ENCODE data around the gene C1QTNF1. TPM values are rescaled to one million over a fixed set of nuclear protein-coding genes. Genes with fewer than 3 reads are reported as not detected.

Gene C1QTNF1
- total RNA-seq, 6 experiments from 2014 or later, result 8.0 to 15.0 (median 8.6) TPM

DNA sequence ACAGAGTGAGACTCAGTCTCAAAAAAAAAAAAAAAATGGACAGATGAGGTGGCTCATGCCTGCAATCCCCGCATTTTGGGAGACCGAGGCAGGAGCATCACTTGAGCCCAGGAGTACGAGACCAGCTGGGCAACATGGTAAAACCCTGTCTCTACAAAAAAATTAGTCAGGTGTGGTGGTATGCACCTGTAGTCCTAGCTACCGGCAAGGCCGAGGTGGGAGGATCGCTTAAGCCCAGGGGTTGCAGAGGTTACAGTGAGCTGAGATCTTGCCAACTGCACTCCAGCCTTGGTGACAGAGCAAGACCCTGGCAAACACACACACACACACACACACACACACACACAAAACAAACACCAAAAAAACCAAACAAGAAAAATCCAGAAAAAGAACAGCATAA, 43.0 kb downstream of the C1QTNF1 start:
- DNase-seq, result no peak
- Mint-ChIP-seq H3K4me3 (no peak overlapping the region), H3K9me3 (no peaks in the 10 kb centered on the region), H3K27ac (no peak overlapping the region), H3K27me3 (ENCODE audit: insufficient read depth) (peaks cover 13% of the 10 kb centered on the region), H3K4me1 (ENCODE audit: low read depth) (0 out of 2 replicates have a peak, but pooled peaks cover 5% of the 10 kb centered on the region), H3K36me3 (ENCODE audit: low read depth) (no peaks in the 10 kb centered on the region)
- TF ChIP-seq, protein P1, sequence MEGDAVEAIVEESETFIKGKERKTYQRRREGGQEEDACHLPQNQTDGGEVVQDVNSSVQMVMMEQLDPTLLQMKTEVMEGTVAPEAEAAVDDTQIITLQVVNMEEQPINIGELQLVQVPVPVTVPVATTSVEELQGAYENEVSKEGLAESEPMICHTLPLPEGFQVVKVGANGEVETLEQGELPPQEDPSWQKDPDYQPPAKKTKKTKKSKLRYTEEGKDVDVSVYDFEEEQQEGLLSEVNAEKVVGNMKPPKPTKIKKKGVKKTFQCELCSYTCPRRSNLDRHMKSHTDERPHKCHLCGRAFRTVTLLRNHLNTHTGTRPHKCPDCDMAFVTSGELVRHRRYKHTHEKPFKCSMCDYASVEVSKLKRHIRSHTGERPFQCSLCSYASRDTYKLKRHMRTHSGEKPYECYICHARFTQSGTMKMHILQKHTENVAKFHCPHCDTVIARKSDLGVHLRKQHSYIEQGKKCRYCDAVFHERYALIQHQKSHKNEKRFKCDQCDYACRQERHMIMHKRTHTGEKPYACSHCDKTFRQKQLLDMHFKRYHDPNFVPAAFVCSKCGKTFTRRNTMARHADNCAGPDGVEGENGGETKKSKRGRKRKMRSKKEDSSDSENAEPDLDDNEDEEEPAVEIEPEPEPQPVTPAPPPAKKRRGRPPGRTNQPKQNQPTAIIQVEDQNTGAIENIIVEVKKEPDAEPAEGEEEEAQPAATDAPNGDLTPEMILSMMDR (IDR thresholded peaks at IDR 0.05), result no peak

DNA sequence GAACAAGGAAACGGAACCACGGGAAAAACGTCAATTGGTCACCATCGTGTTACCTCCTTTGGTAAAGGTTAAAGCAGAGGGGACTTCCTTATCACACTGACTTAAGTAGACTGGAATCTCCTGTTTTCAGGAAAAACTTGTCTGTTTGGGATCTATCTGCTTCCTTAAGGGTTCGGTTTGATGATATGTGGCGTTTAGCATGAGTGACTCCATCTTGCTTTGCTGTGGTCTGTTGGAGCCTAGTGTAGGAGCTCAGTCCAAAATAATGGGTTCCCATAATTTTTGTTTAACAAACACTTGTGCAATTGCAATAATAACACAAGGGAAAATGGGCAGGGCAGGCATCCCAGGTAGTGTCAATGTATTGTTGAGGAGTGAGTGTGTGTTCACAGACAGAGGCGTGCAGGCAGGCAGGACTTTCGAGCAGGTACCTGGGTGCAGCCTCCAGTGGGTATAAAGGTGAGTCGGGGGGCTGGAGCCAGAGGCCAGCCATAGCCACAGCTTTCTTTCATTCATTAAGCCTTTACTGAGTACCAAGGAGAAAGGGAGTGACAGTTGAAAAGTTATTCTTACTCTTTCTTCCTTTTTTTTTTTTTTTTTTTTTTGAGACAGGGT, 46.4 kb downstream of the C1QTNF1 start:
- DNase-seq, result no peak
- H3K27ac Mint-ChIP-seq, result no peak overlapping the region
- peaks cover 3% of the 10 kb centered on the region for H3K4me1 Mint-ChIP-seq (ENCODE audit: low read depth)

DNA sequence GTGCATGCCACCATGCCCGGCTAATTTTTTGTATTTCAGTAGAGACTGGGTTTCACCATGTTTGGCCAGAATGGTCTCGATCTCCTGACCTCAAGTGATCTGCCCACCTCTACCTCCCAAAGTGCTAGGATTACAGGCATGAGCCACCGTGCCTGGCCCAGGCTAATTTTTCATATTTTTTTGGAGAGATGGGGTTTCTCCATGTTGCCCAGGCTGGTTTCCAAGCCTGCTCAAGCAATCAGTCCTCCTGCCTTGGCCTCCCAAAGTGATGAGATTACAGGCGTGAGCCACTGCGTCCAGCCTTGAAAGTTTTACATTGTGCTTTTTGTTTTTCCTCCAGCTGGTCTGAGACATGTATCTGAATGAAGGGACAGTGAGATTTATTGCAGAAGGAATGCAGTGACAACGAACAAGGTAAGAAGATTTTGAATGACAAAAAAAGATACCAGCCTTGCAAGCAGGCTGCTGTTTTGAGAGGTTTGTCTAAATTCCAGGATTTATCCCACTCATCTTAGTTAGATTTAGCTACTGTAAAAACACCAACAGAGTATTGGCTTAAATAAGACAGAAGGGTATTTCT, 47.3 kb downstream of the C1QTNF1 start:
- DNase-seq, result no peak
- H3K4me1 Mint-ChIP-seq (ENCODE audit: low read depth), result peaks cover 11% of the 10 kb centered on the region
- H3K27me3 Mint-ChIP-seq (ENCODE audit: insufficient read depth), result peaks cover 12% of the 10 kb centered on the region
- H3K4me3 Mint-ChIP-seq, result no peak overlapping the region
- H3K36me3 Mint-ChIP-seq (ENCODE audit: low read depth), result no peaks in the 10 kb centered on the region
- TF ChIP-seq, protein P1 (IDR thresholded peaks at IDR 0.05), result no peak
- H3K27ac Mint-ChIP-seq, result no peak overlapping the region
- H3K9me3 Mint-ChIP-seq, result no peaks in the 10 kb centered on the region

More for the DNA sequence above, 46.4 kb downstream of the C1QTNF1 start:
- no peak overlapping the region for H3K4me3 Mint-ChIP-seq
- peaks cover 12% of the 10 kb centered on the region for H3K27me3 Mint-ChIP-seq (ENCODE audit: insufficient read depth)
- no peaks in the 10 kb centered on the region for H3K36me3 Mint-ChIP-seq (ENCODE audit: low read depth)
- no peaks in the 10 kb centered on the region for H3K9me3 Mint-ChIP-seq
- TF ChIP-seq, protein P1 (IDR thresholded peaks at IDR 0.05), result no peak

DNA sequence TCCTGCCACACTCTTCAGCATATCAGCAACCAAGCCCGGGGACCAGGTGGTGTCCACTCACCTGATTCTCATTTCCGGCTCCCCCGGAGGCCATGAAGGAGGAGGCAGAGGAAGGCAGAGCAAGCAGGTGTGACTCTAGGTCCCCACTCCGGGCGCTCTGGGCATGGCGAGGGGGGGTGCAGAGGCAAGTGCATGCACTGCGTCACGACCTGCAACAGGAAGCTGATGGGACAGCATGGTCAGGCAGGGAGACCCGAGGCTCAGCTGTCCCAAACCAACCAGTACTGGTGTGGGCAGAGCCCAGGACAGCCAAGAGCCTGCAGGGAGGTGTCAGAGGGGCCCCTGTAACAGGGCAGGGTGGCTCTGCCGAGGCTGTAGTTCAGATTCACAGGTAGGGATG, 48.6 kb downstream of the C1QTNF1 start:
- Mint-ChIP-seq H3K27ac (no peak overlapping the region), H3K4me1 (ENCODE audit: low read depth) (peaks cover 11% of the 10 kb centered on the region), H3K36me3 (ENCODE audit: low read depth) (no peaks in the 10 kb centered on the region), H3K27me3 (ENCODE audit: insufficient read depth) (peaks cover 11% of the 10 kb centered on the region), H3K4me3 (no peak overlapping the region), H3K9me3 (no peaks in the 10 kb centered on the region)
- TF ChIP-seq, protein P1 (IDR thresholded peaks at IDR 0.05), result no peak
- DNase-seq, result no peak

DNA sequence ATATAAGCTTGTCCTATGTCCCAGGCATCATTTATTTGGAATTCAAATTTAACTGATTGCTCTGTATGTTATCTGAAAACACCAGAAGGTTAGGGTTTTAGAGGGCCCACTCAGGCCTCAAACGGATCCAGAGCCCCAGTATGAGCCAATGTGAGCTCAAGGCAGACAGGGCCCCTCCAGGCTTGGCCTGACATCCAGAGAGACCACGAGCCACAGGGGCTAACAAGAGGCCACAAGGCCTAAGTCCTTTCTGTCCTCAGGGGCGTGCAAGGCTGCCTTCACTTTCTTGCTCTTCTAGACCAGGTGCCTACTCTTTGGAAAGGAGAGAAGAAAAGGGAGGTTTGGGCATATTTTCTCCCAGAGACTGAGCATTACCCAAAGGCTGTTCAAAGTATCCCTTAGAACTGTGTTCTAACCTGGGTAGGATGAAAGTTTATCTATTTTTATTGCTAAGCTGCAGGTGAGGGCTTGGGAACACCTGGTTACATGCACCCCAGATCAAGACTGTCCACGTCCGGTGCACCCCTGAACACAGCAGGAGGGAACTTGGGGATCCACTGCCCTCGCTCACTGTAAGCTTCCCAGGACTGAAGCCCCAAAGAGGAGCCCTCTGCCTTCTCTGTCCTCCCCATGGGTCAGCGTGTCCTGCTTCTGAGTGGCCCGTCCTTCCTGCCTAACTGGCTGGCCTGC, 49.2 kb downstream of the C1QTNF1 start:
- DNase-seq, result no peak
- TF ChIP-seq, protein P1 (IDR thresholded peaks at IDR 0.05), result no peak
- no peaks in the 10 kb centered on the region for H3K36me3 Mint-ChIP-seq (ENCODE audit: low read depth)
- no peak overlapping the region for H3K4me3 Mint-ChIP-seq
- H3K27me3 Mint-ChIP-seq (ENCODE audit: insufficient read depth), result peaks cover 11% of the 10 kb centered on the region
- H3K4me1 Mint-ChIP-seq (ENCODE audit: low read depth), result peaks cover 11% of the 10 kb centered on the region
- H3K27ac Mint-ChIP-seq, result no peak overlapping the region
- no peaks in the 10 kb centered on the region for H3K9me3 Mint-ChIP-seq

Measured in HFFc6 (cell line).